ENCODE measurements around the gene DPH2. TPM values are rescaled to one million over a fixed set of nuclear protein-coding genes. Genes with fewer than 3 reads are reported as not detected.

DPH2 gene
- total and polyA plus RNA-seq, 2 of the 8 experiments (the other 6 are each of a cell fraction or from before 2014, with no cell fraction given) = 64.9 to 92.1 TPM

- H3K9ac ChIP-seq (replicated peaks in 1 of 4; ENCODE audit: extremely low read depth in 1 of 4, low read depth in 3 of 4, low read length in 3 of 4) = no peak overlapping the region
- no peak overlapping the region for H3K4me3 ChIP-seq (ENCODE audit: extremely low read depth in 1 of 4, insufficient read depth in 2 of 4, low read depth in 3 of 4, low read length in 4 of 4)
- CTCF ChIA-PET (ENCODE audit: partially characterized antibody) = no interaction called here
- H4K91ac ChIP-seq (replicated peaks; ENCODE audit: insufficient read length, low read length) = no peak overlapping the region
- H2AFZ ChIP-seq (ENCODE audit: low read length) = no peak overlapping the region
- H3K18ac ChIP-seq (ENCODE audit: extremely low read depth, low read length) = no peak overlapping the region; the same call in 1 of the 2 replicates
- no peak overlapping the region for H2BK120ac ChIP-seq (replicated peaks; ENCODE audit: low read depth, low read length)
- no peak overlapping the region for H3K4ac ChIP-seq (replicated peaks; ENCODE audit: insufficient read length, low read depth, low read length)
- no peak overlapping the region; the same call in 1 of the 2 replicates for H4K8ac ChIP-seq (ENCODE audit: extremely low read depth, insufficient read depth, low read length)
- WGBS, 2 experiments (ENCODE audit: extremely low coverage in 1 of 2, insufficient coverage in 1 of 2, insufficient read length in 1 of 2, insufficient replicate concordance in 2 of 2, low coverage in 1 of 2, low lambda C conversion rate in 2 of 2, missing lambda C conversion rate in 1 of 2) = 93% methylated on average over 20 of the region's 20 CpGs; no CpG with 5 or more reads in 1 of the 2 experiments
- H4K5ac ChIP-seq (ENCODE audit: insufficient read length, low read depth, low read length) = no peak overlapping the region
- no peaks in the 10 kb centered on the region for H3K27me3 ChIP-seq (replicated peaks in 1 of 4; ENCODE audit: control insufficient read depth in 3 of 4, extremely low read depth in 1 of 4, insufficient read depth in 3 of 4, low read length in 3 of 4)
- H4K20me1 ChIP-seq (replicated peaks in 1 of 2; ENCODE audit: control insufficient read depth in 1 of 2, insufficient read depth in 2 of 2, low read length in 2 of 2) = peaks cover 0 to 30% of the 10 kb centered on the region in 2 experiments
- H3K9me3 ChIP-seq (ENCODE audit: insufficient read depth in 2 of 2, low read depth in 1 of 2, low read length in 1 of 2) = no peaks in the 10 kb centered on the region
- H3K27ac ChIP-seq (ENCODE audit: low read depth, low read length) = no peak overlapping the region
- H3K79me1 ChIP-seq (ENCODE audit: low read depth, low read length) = peaks cover 20% of the 10 kb centered on the region
- no peak overlapping the region for H2AK5ac ChIP-seq (ENCODE audit: low read depth, low read length)
- no peak overlapping the region for H3K56ac ChIP-seq (replicated peaks; ENCODE audit: insufficient read length, low read depth, low read length)
- H3K36me3 ChIP-seq (ENCODE audit: control insufficient read depth in 2 of 4, insufficient read depth in 4 of 4, low read length in 3 of 4) = peaks cover 2 to 31% (median 14%) of the 10 kb centered on the region in 4 experiments; a peak in 5 of 8 replicates
- H2BK12ac ChIP-seq (ENCODE audit: low read depth, low read length) = no peak overlapping the region
- H2BK5ac ChIP-seq (ENCODE audit: low read depth, low read length) = no peak overlapping the region
- no peak overlapping the region for H2BK20ac ChIP-seq (ENCODE audit: low read length)
- POLR2A ChIA-PET (ENCODE audit: partially characterized antibody) = interaction anchor here (0.5 to 1.5 kb wide), 2 partner anchors 10 to 81 kb away, joined by 3 read pairs; partner anchors contain the start of gene CCDC24
- no peak overlapping the region for H2BK15ac ChIP-seq (ENCODE audit: low read length)
- DNase-seq (ENCODE audit: low read depth in 1 of 2, low spot score in 2 of 2) (no peak), FAIRE-seq (no peak)
- no peak overlapping the region for H3K14ac ChIP-seq (ENCODE audit: insufficient read length)
- H3K23ac ChIP-seq (ENCODE audit: insufficient read length) = no peak overlapping the region
- peaks cover 16% of the 10 kb centered on the region for H3K23me2 ChIP-seq (ENCODE audit: low read depth, low read length)
- no peak overlapping the region for H3K4me2 ChIP-seq (ENCODE audit: insufficient read depth in 1 of 2, low read depth in 2 of 2, low read length in 2 of 2)
- peaks cover 4 to 13% (median 11%) of the 10 kb centered on the region in 4 experiments for H3K4me1 ChIP-seq (replicated peaks in 1 of 4; ENCODE audit: control insufficient read depth in 3 of 4, insufficient read depth in 4 of 4, low read length in 3 of 4)
- H3K79me2 ChIP-seq (ENCODE audit: control insufficient read depth in 1 of 2, insufficient read depth in 2 of 2, low read length in 2 of 2) = peaks cover 0 to 11% of the 10 kb centered on the region in 2 experiments; a peak in 2 of 4 replicates
- TF ChIP-seq HDAC2 (IDR thresholded peaks at IDR 0.05; ENCODE audit: borderline replicate concordance in 1 of 2, low read depth in 2 of 2, low read length in 2 of 2) = no peak
- TF ChIP-seq CTBP2 (IDR thresholded peaks at IDR 0.05; ENCODE audit: borderline replicate concordance, insufficient read depth, insufficient read length, low read length) = no peak
- TF ChIP-seq KDM5A (IDR thresholded peaks at IDR 0.05; ENCODE audit: low read length) = no peak
- no peak for TF ChIP-seq BRCA1 (IDR thresholded peaks at IDR 0.05; ENCODE audit: low read depth, low read length)
- TF ChIP-seq SRF (IDR thresholded peaks at IDR 0.05; ENCODE audit: low read depth, low read length) = no peak
- TF ChIP-seq RXRA (IDR thresholded peaks at IDR 0.05; ENCODE audit: insufficient read depth, low read depth, low read length) = no peak
- no peak for TF ChIP-seq FOSL1 (IDR thresholded peaks at IDR 0.05; ENCODE audit: insufficient read depth, low read depth, low read length)
- TF ChIP-seq ASH2L (IDR thresholded peaks at IDR 0.05; ENCODE audit: low read length) = no peak
- no peak for TF ChIP-seq SUZ12 (IDR thresholded peaks at IDR 0.05; ENCODE audit: low read length)
- TF ChIP-seq EZH2 (IDR thresholded peaks at IDR 0.05; ENCODE audit: low read depth, low read length, severe bottlenecking) = no peak
- TF ChIP-seq CHD2 (IDR thresholded peaks at IDR 0.05; ENCODE audit: low read length) = no peak
- TF ChIP-seq RFX5 (IDR thresholded peaks at IDR 0.05; ENCODE audit: borderline replicate concordance, low read depth, low read length) = no peak
- no peak for TF ChIP-seq KDM1A (IDR thresholded peaks at IDR 0.05; ENCODE audit: borderline replicate concordance, low read length)
- no peak for TF ChIP-seq SIN3A (conservative IDR thresholded peaks at IDR 0.05 in 1 of 2, IDR thresholded peaks at IDR 0.05 in 1 of 2; ENCODE audit: low read depth in 1 of 2, low read length in 2 of 2)
Observed at GRCh38 chr1:43981636-43982035, 11.8 kb downstream of the DPH2 start.

Data from H1 (cell line).